HG03575 (cell line): ENCODE results near the gene MYO18A.
"Not testable (repeated sequence)": the region's sequence is repeated elsewhere in the genome, so short reads cannot be mapped to it uniquely, and the experiment has no call there.

Experiments
- ATAC-seq: cut with Tn5 transposase; IDR thresholded peaks from one replicate; pipeline ENCODE4 v1.9.1; 2021; ENCODE audit not compliant: unreplicated experiment, insufficient number of reproducible peaks, low FRiP score; ENCODE audit errors: extremely low read depth

Gene MYO18A

GRCh38 chr17:29094101-29094708, 86.0 kb downstream of the MYO18A start:
- no peak for ATAC-seq

GRCh38 chr17:29093090-29093871, 86.9 kb downstream of the MYO18A start:
- no peak for ATAC-seq

GRCh38 chr17:29091606-29092289, 88.5 kb downstream of the MYO18A start:
- no peak for ATAC-seq

GRCh38 chr17:29090750-29091605, 89.2 kb downstream of the MYO18A start:
- ATAC-seq = no peak

GRCh38 chr17:29090108-29090507, 90.1 kb downstream of the MYO18A start:
- ATAC-seq = no peak

- no peak for ATAC-seq
These were observed 90.6 kb downstream of the MYO18A start for GRCh38 chr17:29089601-29090044.

GRCh38 chr17:29088782-29089181, 91.4 kb downstream of the MYO18A start:
- ATAC-seq = not testable (repeated sequence)

- ATAC-seq = no peak
These were observed 93.4 kb downstream of the MYO18A start for GRCh38 chr17:29086628-29087332.

GRCh38 chr17:29085223-29085622, 95.0 kb downstream of the MYO18A start:
- no peak for ATAC-seq

- no peak for ATAC-seq
These were observed 95.6 kb downstream of the MYO18A start for GRCh38 chr17:29084541-29085146.

- no peak for ATAC-seq
These were observed 99.2 kb downstream of the MYO18A start for GRCh38 chr17:29080965-29081364.

- no peak for ATAC-seq
These were observed 99.9 kb downstream of the MYO18A start for GRCh38 chr17:29080323-29080722.

GRCh38 chr17:29079887-29080286, 100.3 kb downstream of the MYO18A start:
- ATAC-seq = no peak

- ATAC-seq = no peak
These were observed 100.8 kb downstream of the MYO18A start for GRCh38 chr17:29079433-29079832.

GRCh38 chr17:29078183-29079045, 101.8 kb downstream of the MYO18A start:
- ATAC-seq = no peak

- ATAC-seq = no peak
These were observed 102.9 kb downstream of the MYO18A start for GRCh38 chr17:29077320-29077719.

- ATAC-seq = no peak
These were observed 103.5 kb downstream of the MYO18A start for GRCh38 chr17:29076722-29077121.
